CD14-positive monocyte (primary cell): ENCODE results near the gene GAS7. TPM values are rescaled to one million over a fixed set of nuclear protein-coding genes. Genes with fewer than 3 reads are reported as not detected.

Experiments used
- DNase-seq, 3 donors: peaks; one replicate each; pipeline ENCODE4 v3.0.0-alpha.2; 2011 to 2022
- H2AFZ ChIP-seq: 2 replicates; pipeline ENCODE4 v1.6.0; 2012; ENCODE audit warnings: mild to moderate bottlenecking, low read depth, low read length, inconsistent platforms; ENCODE audit not compliant: insufficient read depth, poor library complexity, severe bottlenecking
- H3K27ac ChIP-seq, 2 donors: 1 replicate in 1 of 2; 2 replicates in 1 of 2; pipeline ENCODE4 v1.5.1; 2012 to 2013; ENCODE audit warnings: low read length in 2 of 2, control low read depth in 1 of 2, inconsistent platforms in 1 of 2, low read depth in 1 of 2, mild to moderate bottlenecking in 1 of 2
- H3K27me3 ChIP-seq, 2 donors: one replicate each; pipeline versions ENCODE4 v1.6.0 to v1.6.1; 2011 to 2013; ENCODE audit warnings: low read length in 2 of 2; ENCODE audit not compliant: control insufficient read depth in 2 of 2, insufficient read depth in 2 of 2
- H3K36me3 ChIP-seq, 2 donors: replicated peaks in 1 of 2; 1 replicate in 1 of 2; 2 replicates in 1 of 2; pipeline versions ENCODE4 v1.5.1 to v1.6.1; 2012 to 2013; ENCODE audit warnings: low read length in 2 of 2, control low read depth in 1 of 2, inconsistent platforms in 1 of 2, mild to moderate bottlenecking in 1 of 2; ENCODE audit not compliant: insufficient read depth in 2 of 2, control insufficient read depth in 1 of 2
- H3K4me1 ChIP-seq, 2 donors: 1 replicate in 1 of 2; 2 replicates in 1 of 2; pipeline versions ENCODE4 v1.5.1 to v1.6.1; 2012 to 2013; ENCODE audit warnings: low read length in 2 of 2, control low read depth in 1 of 2, inconsistent platforms in 1 of 2, mild to moderate bottlenecking in 1 of 2, moderate library complexity in 1 of 2; ENCODE audit not compliant: insufficient read depth in 2 of 2, control insufficient read depth in 1 of 2
- H3K4me2 ChIP-seq: replicated peaks from 2 replicates; pipeline ENCODE3; 2012; ENCODE audit warnings: low read length, moderate library complexity, mild to moderate bottlenecking; ENCODE audit not compliant: poor library complexity, severe bottlenecking; ENCODE audit errors: extremely low read depth
- H3K4me3 ChIP-seq, 3 experiments: fragments of 200-600 bp in 1 of 3; sonication (generic) in 1 of 3; replicated peaks in 1 of 3; 1 replicate in 2 of 3; 2 replicates in 1 of 3; pipeline ENCODE4 v1.5.1; 2011 to 2013; ENCODE audit warnings: low read length in 3 of 3, mild to moderate bottlenecking in 3 of 3, control low read depth in 2 of 3, low read depth in 2 of 3, inconsistent platforms in 1 of 3, moderate library complexity in 1 of 3
- H3K79me2 ChIP-seq: 2 replicates; pipeline ENCODE4 v1.6.0; 2012; ENCODE audit warnings: mild to moderate bottlenecking, control low read depth, inconsistent platforms, low read length, moderate library complexity; ENCODE audit not compliant: insufficient read depth
- H3K9ac ChIP-seq: 2 replicates; pipeline ENCODE4 v1.6.0; 2017; ENCODE audit warnings: low read length, mild to moderate bottlenecking; ENCODE audit not compliant: insufficient read depth, poor library complexity, severe bottlenecking
- H3K9me3 ChIP-seq, 2 donors: replicated peaks in 1 of 2; 1 replicate in 1 of 2; 2 replicates in 1 of 2; pipeline versions ENCODE4 v1.5.1 to v1.6.1; 2012 to 2013; ENCODE audit warnings: low read length in 2 of 2, control low read depth in 1 of 2; ENCODE audit not compliant: control insufficient read depth in 1 of 2, insufficient read depth in 1 of 2
- H4K20me1 ChIP-seq: 2 replicates; pipeline ENCODE4 v1.6.0; 2012; ENCODE audit warnings: mild to moderate bottlenecking, low read length, control low read depth, moderate library complexity; ENCODE audit not compliant: insufficient read depth
- H3K27ac Mint-ChIP-seq, 7 donors: one replicate each; pipeline ENCODE4 v1.8.0; 2020; ENCODE audit warnings: mild to moderate bottlenecking in 7 of 7, mixed read lengths in 7 of 7, moderate library complexity in 6 of 7, inconsistent platforms in 2 of 7
- H3K27me3 Mint-ChIP-seq, 3 donors: one replicate each; pipeline ENCODE4 v1.8.0; 2021 to 2022; ENCODE audit warnings: low read depth in 3 of 3, mild to moderate bottlenecking in 3 of 3, mixed read lengths in 3 of 3, moderate library complexity in 3 of 3, inconsistent platforms in 1 of 3
- H3K36me3 Mint-ChIP-seq, 2 donors: one replicate each; pipeline ENCODE4 v1.8.0; 2020; ENCODE audit warnings: mixed read lengths in 2 of 2, inconsistent platforms in 1 of 2, mild to moderate bottlenecking in 1 of 2
- H3K4me1 Mint-ChIP-seq: one replicate; pipeline ENCODE4 v1.8.0; 2020; ENCODE audit warnings: mild to moderate bottlenecking, mixed read lengths
- H3K4me3 Mint-ChIP-seq, 2 donors: one replicate each; pipeline ENCODE4 v1.8.0; 2020; ENCODE audit warnings: mild to moderate bottlenecking in 2 of 2, mixed read lengths in 2 of 2, moderate library complexity in 1 of 2
- H3K9me3 Mint-ChIP-seq, 7 donors: one replicate each; pipeline ENCODE4 v1.8.0; 2020 to 2022; ENCODE audit warnings: mixed read lengths in 7 of 7, mild to moderate bottlenecking in 6 of 7, moderate library complexity in 6 of 7, inconsistent platforms in 2 of 7
- WGBS: methylation state at CpG from one replicate; pipeline ENCODE4 v1.1.5; 2013; ENCODE audit warnings: missing lambda C conversion rate; ENCODE audit not compliant: insufficient coverage; 5-methylcytosine and 5-hydroxymethylcytosine counted together
- intact Hi-C, 2 donors: fragments of 100-400 bp; cut with micrococcal nuclease; formaldehyde crosslinking; loops; one replicate each; pipeline versions ENCODE4 v1.15.0 to v1.15.1; 2023
- polyA plus RNA-seq, 3 donors: library from polyadenylated mRNA; depleted of rRNA in 1 of 3; unstranded in 2 of 3; stranded (reverse) in 1 of 3; fragments of 300-500 nt in 2 of 3; fragments of >200 nt in 1 of 3; fragmentation: Illumina TruSeq in 2 of 3; gene quantifications; 1 replicate in 2 of 3; 2 replicates in 1 of 3; pipeline ENCODE4 v1.2.3, GENCODE V29; 2012 to 2021
- TF ChIP-seq, protein P1 (sequence below): fragments of 200-600 bp; IDR thresholded peaks from one replicate; pipeline ENCODE4 v1.8.0; 2022; ENCODE audit warnings: antibody characterized with exemption, mild to moderate bottlenecking

Gene GAS7
- polyA plus RNA-seq, 3 donors, result 53.1 to 91.9 (median 66.6) TPM

DNA sequence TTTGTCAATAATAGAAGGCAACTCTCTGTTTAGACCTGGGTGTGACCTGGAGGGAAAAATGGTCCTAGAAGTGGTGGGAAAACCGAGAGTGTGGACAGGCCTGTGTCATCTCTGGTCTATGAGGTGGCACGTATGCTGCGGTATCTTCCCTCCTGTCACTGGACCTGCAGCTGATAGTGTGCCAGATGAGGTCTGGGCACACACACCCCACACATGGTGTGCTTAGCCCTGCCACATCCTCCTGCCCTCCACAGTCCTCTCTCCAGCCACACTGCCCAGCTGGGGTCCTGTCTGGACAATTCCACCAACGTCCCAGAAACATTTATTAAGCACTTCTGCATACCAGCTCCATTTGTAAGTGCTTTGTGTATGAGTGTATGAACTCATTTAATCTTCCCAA, 335.5 kb downstream of the GAS7 start:
- Histone ChIP-seq H3K79me2 (no peaks in the 10 kb centered on the region), H3K9ac (no peak overlapping the region), H3K4me1 (peaks cover 0 to 4% of the 10 kb centered on the region in 2 donors), H3K4me2 (no peak overlapping the region), H3K9me3 (peaks cover 0 to 11% of the 10 kb centered on the region in 2 donors), H3K27ac (no peak overlapping the region), H3K4me3 (no peak overlapping the region), H3K36me3 (no peaks in the 10 kb centered on the region), H2AFZ (no peak overlapping the region), H4K20me1 (no peaks in the 10 kb centered on the region), H3K27me3 (no peaks in the 10 kb centered on the region)
- DNase-seq, result no peak
- TF ChIP-seq, protein P1, sequence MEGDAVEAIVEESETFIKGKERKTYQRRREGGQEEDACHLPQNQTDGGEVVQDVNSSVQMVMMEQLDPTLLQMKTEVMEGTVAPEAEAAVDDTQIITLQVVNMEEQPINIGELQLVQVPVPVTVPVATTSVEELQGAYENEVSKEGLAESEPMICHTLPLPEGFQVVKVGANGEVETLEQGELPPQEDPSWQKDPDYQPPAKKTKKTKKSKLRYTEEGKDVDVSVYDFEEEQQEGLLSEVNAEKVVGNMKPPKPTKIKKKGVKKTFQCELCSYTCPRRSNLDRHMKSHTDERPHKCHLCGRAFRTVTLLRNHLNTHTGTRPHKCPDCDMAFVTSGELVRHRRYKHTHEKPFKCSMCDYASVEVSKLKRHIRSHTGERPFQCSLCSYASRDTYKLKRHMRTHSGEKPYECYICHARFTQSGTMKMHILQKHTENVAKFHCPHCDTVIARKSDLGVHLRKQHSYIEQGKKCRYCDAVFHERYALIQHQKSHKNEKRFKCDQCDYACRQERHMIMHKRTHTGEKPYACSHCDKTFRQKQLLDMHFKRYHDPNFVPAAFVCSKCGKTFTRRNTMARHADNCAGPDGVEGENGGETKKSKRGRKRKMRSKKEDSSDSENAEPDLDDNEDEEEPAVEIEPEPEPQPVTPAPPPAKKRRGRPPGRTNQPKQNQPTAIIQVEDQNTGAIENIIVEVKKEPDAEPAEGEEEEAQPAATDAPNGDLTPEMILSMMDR, result no peak
- no peaks in the 10 kb centered on the region for H3K36me3 Mint-ChIP-seq
- peaks cover 8% of the 10 kb centered on the region for H3K4me1 Mint-ChIP-seq
- H3K27me3 Mint-ChIP-seq, result peaks cover 0 to 8% (median 0%) of the 10 kb centered on the region in 3 donors
- 80% methylated on average over 3 of the region's 4 CpGs for WGBS
- no peak overlapping the region for H3K27ac Mint-ChIP-seq
- intact Hi-C loops, result no loop called here
- peaks cover 3 to 27% (median 13%) of the 10 kb centered on the region in 7 donors for H3K9me3 Mint-ChIP-seq
- no peak overlapping the region for H3K4me3 Mint-ChIP-seq

DNA sequence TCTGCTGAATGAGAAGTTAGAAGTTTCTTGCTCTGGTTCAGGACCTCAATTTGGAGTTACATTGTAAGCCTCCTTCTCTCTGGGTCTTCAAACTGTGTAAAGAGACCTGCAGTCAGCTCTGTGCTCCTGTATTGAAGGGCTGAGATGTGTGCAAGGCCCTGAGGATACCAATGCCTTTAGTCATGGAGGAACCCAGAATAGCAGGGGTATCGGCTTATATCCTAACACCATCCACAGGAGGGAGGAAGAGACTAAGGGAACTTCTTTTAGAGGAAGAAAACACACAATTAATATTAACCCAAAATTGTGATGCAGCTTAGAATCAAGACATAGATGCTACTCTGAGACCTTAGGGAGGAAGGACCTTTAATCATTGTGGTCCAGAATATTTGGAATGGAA, 336.2 kb downstream of the GAS7 start:
- no peak for DNase-seq
- no peak overlapping the region for H3K4me2 ChIP-seq
- H3K36me3 Mint-ChIP-seq, result no peaks in the 10 kb centered on the region
- no CpG with 5 or more reads among the region's 1 CpG for WGBS
- H3K27me3 ChIP-seq, result no peaks in the 10 kb centered on the region
- no peak overlapping the region for H3K4me3 ChIP-seq
- no peaks in the 10 kb centered on the region for H4K20me1 ChIP-seq
- H3K4me1 ChIP-seq, result peaks cover 0 to 4% of the 10 kb centered on the region in 2 donors
- H3K4me1 Mint-ChIP-seq, result peaks cover 8% of the 10 kb centered on the region
- peaks cover 0 to 16% of the 10 kb centered on the region in 2 donors for H3K9me3 ChIP-seq
- no peak overlapping the region for H3K4me3 Mint-ChIP-seq
- H3K36me3 ChIP-seq, result no peaks in the 10 kb centered on the region
- peaks cover 0 to 7% (median 0%) of the 10 kb centered on the region in 3 donors for H3K27me3 Mint-ChIP-seq
- H3K9me3 Mint-ChIP-seq, result peaks cover 3 to 30% (median 16%) of the 10 kb centered on the region in 7 donors
- H3K9ac ChIP-seq, result no peak overlapping the region
- no peaks in the 10 kb centered on the region for H3K79me2 ChIP-seq
- H2AFZ ChIP-seq, result no peak overlapping the region
- no peak overlapping the region for H3K27ac Mint-ChIP-seq
- H3K27ac ChIP-seq, result no peak overlapping the region
- intact Hi-C loops, result no loop called here
- TF ChIP-seq, protein P1, result no peak
